ENCODE data around the gene NBEAL1. TPM values are rescaled to one million over a fixed set of nuclear protein-coding genes. Genes with fewer than 3 reads are reported as not detected.

NBEAL1 gene
- total and polyA plus RNA-seq, 2 of the 8 experiments (the other 6 are each of a cell fraction or from before 2014, with no cell fraction given) = 2.3 to 10.7 TPM

DNA sequence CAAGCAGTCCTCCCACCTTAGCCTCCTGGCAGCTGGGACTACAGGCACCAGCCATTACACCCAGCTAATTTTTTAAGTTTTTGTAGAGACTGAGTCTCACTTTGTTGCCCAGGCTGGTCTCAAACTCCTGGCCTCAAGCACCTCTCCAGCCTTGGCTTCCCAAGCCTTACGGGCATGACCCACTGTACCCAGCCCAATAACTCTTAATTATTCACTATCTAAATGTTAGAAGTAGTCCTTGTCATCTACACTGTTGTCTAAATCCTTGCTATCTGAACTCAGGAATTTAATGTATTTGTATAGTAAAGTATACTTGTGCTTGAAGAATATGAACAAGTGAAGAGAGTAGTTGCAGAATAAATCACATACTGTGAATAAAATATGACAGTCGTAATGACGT lies 37.9 kb upstream of the NBEAL1 start:
- H2AK5ac ChIP-seq (ENCODE audit: low read depth, low read length) = no peak overlapping the region
- no peak overlapping the region for H2BK15ac ChIP-seq (ENCODE audit: low read length)
- H2BK12ac ChIP-seq (ENCODE audit: low read depth, low read length) = no peak overlapping the region
- H3K79me2 ChIP-seq (ENCODE audit: control insufficient read depth in 1 of 2, insufficient read depth in 2 of 2, low read length in 2 of 2) = no peaks in the 10 kb centered on the region
- H3K27me3 ChIP-seq (replicated peaks in 1 of 4; ENCODE audit: control insufficient read depth in 3 of 4, extremely low read depth in 1 of 4, insufficient read depth in 3 of 4, low read length in 3 of 4) = no peaks in the 10 kb centered on the region
- H3K4me1 ChIP-seq (replicated peaks in 1 of 4; ENCODE audit: control insufficient read depth in 3 of 4, insufficient read depth in 4 of 4, low read length in 3 of 4) = no peaks in the 10 kb centered on the region
- H4K5ac ChIP-seq (ENCODE audit: insufficient read length, low read depth, low read length) = no peak overlapping the region
- H3K36me3 ChIP-seq (ENCODE audit: control insufficient read depth in 2 of 4, insufficient read depth in 4 of 4, low read length in 3 of 4) = peaks cover 0 to 3% (median 0%) of the 10 kb centered on the region in 4 experiments; a peak in 2 of 8 replicates
- FAIRE-seq (no peak), DNase-seq (ENCODE audit: low read depth in 1 of 2, low spot score in 2 of 2) (no peak)
- 97% methylated on average over 3 of the region's 3 CpGs; no CpG with 5 or more reads in 1 of the 2 experiments for WGBS, 2 experiments (ENCODE audit: extremely low coverage in 1 of 2, insufficient coverage in 1 of 2, insufficient read length in 1 of 2, insufficient replicate concordance in 2 of 2, low coverage in 1 of 2, low lambda C conversion rate in 2 of 2, missing lambda C conversion rate in 1 of 2)
- H3K4me3 ChIP-seq (ENCODE audit: extremely low read depth in 1 of 4, insufficient read depth in 2 of 4, low read depth in 3 of 4, low read length in 4 of 4) = no peak overlapping the region
- no peaks in the 10 kb centered on the region for H4K20me1 ChIP-seq (replicated peaks in 1 of 2; ENCODE audit: control insufficient read depth in 1 of 2, insufficient read depth in 2 of 2, low read length in 2 of 2)
- no peak overlapping the region for H3K23ac ChIP-seq (ENCODE audit: insufficient read length)
- ChIA-PET POLR2A (ENCODE audit: partially characterized antibody) (no interaction called here), CTCF (ENCODE audit: partially characterized antibody) (interaction anchor here (1.0 kb wide), 1 partner anchor 12 kb away, joined by 3 read pairs; no protein-coding TSS in a partner anchor)
- H2AFZ ChIP-seq (ENCODE audit: low read length) = no peak overlapping the region
- no peak overlapping the region for H2BK120ac ChIP-seq (replicated peaks; ENCODE audit: low read depth, low read length)
- no peak overlapping the region for H4K91ac ChIP-seq (replicated peaks; ENCODE audit: insufficient read length, low read length)
- no peak overlapping the region for H3K27ac ChIP-seq (ENCODE audit: low read depth, low read length)
- H3K23me2 ChIP-seq (ENCODE audit: low read depth, low read length) = no peaks in the 10 kb centered on the region; the same call in 1 of the 2 replicates
- no peak overlapping the region for H2BK20ac ChIP-seq (ENCODE audit: low read length)
- H3K9ac ChIP-seq (replicated peaks in 1 of 4; ENCODE audit: extremely low read depth in 1 of 4, low read depth in 3 of 4, low read length in 3 of 4) = no peak overlapping the region
- H3K4me2 ChIP-seq (ENCODE audit: insufficient read depth in 1 of 2, low read depth in 2 of 2, low read length in 2 of 2) = no peak overlapping the region
- H3K4ac ChIP-seq (replicated peaks; ENCODE audit: insufficient read length, low read depth, low read length) = no peak overlapping the region
- no peaks in the 10 kb centered on the region for H3K79me1 ChIP-seq (ENCODE audit: low read depth, low read length)
- H3K9me3 ChIP-seq (ENCODE audit: insufficient read depth in 2 of 2, low read depth in 1 of 2, low read length in 1 of 2) = peaks cover 3 to 5% of the 10 kb centered on the region in 2 experiments; a peak in 3 of 4 replicates
- no peak overlapping the region for H3K14ac ChIP-seq (ENCODE audit: insufficient read length)
- no peak overlapping the region for H3K18ac ChIP-seq (ENCODE audit: extremely low read depth, low read length)
- no peak overlapping the region for H2BK5ac ChIP-seq (ENCODE audit: low read depth, low read length)
- no peak overlapping the region for H4K8ac ChIP-seq (ENCODE audit: extremely low read depth, insufficient read depth, low read length)
- H3K56ac ChIP-seq (replicated peaks; ENCODE audit: insufficient read length, low read depth, low read length) = no peak overlapping the region
- TF ChIP-seq GTF2F1 (IDR thresholded peaks at IDR 0.05; ENCODE audit: borderline replicate concordance, low read depth, low read length) (no peak), JUN (IDR thresholded peaks at IDR 0.05; ENCODE audit: low read depth, low read length) (no peak), SRF (IDR thresholded peaks at IDR 0.05; ENCODE audit: low read depth, low read length) (no peak), BACH1 (IDR thresholded peaks at IDR 0.05; ENCODE audit: low read length) (no peak), CHD2 (IDR thresholded peaks at IDR 0.05; ENCODE audit: low read length) (no peak), RAD21 (IDR thresholded peaks at IDR 0.05 in 1 of 2, conservative IDR thresholded peaks at IDR 0.05 in 1 of 2; ENCODE audit: low read depth in 2 of 2, low read length in 2 of 2) (no peak), RNF2 (IDR thresholded peaks at IDR 0.05; ENCODE audit: borderline replicate concordance, low read depth, low read length, missing control alignments, poor library complexity, severe bottlenecking) (no peak), CTBP2 (IDR thresholded peaks at IDR 0.05; ENCODE audit: borderline replicate concordance, insufficient read depth, insufficient read length, low read length) (no peak), POU5F1 (IDR thresholded peaks at IDR 0.05; ENCODE audit: low read depth, low read length) (no peak), SIX5 (IDR thresholded peaks at IDR 0.05; ENCODE audit: low read depth, low read length) (no peak)
